ENCODE measurements around the gene SELENOV. TPM values are rescaled to one million over a fixed set of nuclear protein-coding genes. Genes with fewer than 3 reads are reported as not detected.
"Not testable (repeated sequence)": the region's sequence is repeated elsewhere in the genome, so short reads cannot be mapped to it uniquely, and the experiment has no call there.

Gene SELENOV
- total RNA-seq, 3 donors from 2014 or later = not detected

GRCh38 chr19:39474139-39474620 is 40.8 kb upstream of the SELENOV start:
- H3K4me1 ChIP-seq = no peaks in the 10 kb centered on the region
- TF ChIP-seq CTCF (IDR thresholded peaks at IDR 0.05) (peak in 2 of 3 donors; percentile 55 to 63), POLR2A (IDR thresholded peaks at IDR 0.05) (no peak)
- H3K27ac ChIP-seq = no peak overlapping the region

GRCh38 chr19:39475748-39476147 is 39.2 kb upstream of the SELENOV start:
- intact Hi-C loops (cut with DNase I; ENCODE audit: low total_unique reads) = loop anchor here (1.0 kb wide), 1 partner anchor 39 kb away; no protein-coding TSS in a partner anchor
- TF ChIP-seq CTCF (IDR thresholded peaks at IDR 0.05) (no peak), POLR2AphosphoS5 (IDR thresholded peaks at IDR 0.05) (no peak), POLR2A (IDR thresholded peaks at IDR 0.05) (no peak)
- H3K4me3 ChIP-seq = no peak overlapping the region
- no peak overlapping the region for H3K27ac ChIP-seq
- H3K9me3 ChIP-seq = no peaks in the 10 kb centered on the region
- no peak for DNase-seq (ENCODE audit: low spot score in 2 of 2)
- no peaks in the 10 kb centered on the region for H3K4me1 ChIP-seq
- H3K27me3 ChIP-seq = no peaks in the 10 kb centered on the region
- H3K36me3 ChIP-seq = peaks cover 4% of the 10 kb centered on the region

More at GRCh38 chr19:39474139-39474620, 40.8 kb upstream of the SELENOV start:
- H3K4me3 ChIP-seq = no peak overlapping the region
- H3K36me3 ChIP-seq = peaks cover 12% of the 10 kb centered on the region
- DNase-seq (ENCODE audit: low spot score in 2 of 2) = no peak
- intact Hi-C loops (cut with DNase I; ENCODE audit: low total_unique reads) = no loop called here
- H3K27me3 ChIP-seq = no peaks in the 10 kb centered on the region
- no peaks in the 10 kb centered on the region for H3K9me3 ChIP-seq

DNA sequence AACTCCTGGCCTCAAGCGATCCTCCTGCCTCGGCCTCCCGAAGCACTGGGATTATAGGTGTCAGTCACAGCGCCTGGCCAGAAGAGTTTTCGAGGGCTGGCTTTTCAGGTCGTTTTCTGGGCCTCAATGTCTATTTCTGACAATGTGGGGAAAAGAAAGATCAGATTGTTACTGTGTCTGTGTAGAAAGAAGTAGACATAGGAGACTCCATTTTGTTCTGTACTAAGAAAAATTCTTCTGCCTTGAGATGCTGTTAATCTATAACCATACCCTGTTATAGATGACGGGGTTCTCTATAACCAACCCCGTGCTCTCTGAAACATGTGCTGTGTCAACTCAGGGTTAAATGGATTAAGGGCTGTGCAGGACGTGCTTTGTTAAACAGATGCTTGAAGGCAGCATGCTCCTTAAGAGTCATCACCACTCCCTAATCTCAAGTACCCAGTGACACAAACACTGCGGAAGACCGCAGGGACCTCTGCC is 35.6 kb upstream of the SELENOV start:
- intact Hi-C loops (cut with DNase I; ENCODE audit: low total_unique reads); H3K4me3 ChIP-seq; H3K27ac ChIP-seq; DNase-seq (ENCODE audit: low spot score in 2 of 2); H3K36me3 ChIP-seq; H3K4me1 ChIP-seq; H3K27me3 ChIP-seq; H3K9me3 ChIP-seq: not testable (repeated sequence)

DNA sequence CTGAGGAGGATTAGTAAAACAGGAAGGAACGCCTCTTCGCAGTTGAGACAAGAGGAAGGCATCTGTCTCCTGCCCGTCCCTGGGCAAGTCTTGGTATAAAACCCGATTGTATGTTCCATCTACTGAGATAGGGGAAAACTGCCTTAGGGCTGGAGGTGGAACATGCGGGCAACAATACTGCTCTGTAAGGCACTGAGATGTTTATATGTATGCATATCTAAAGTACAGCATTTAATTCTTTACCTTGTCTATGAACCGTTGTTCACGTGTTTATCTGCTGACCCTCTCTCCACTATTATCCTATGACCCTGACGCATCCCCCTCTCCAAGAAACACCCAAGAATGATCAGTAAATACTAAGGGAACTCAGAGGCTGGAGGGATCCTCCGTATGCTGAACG is 35.0 kb upstream of the SELENOV start:
- Histone ChIP-seq H3K36me3 (no peaks in the 10 kb centered on the region), H3K4me3 (peak overlapping the region; percentile 63 to 96 (median 92)), H3K4me1 (peaks cover 4 to 8% of the 10 kb centered on the region in 2 donors), H3K27ac (peak overlapping the region; percentile 86 to 88), H3K9me3 (no peaks in the 10 kb centered on the region), H3K27me3 (no peaks in the 10 kb centered on the region)
- DNase-seq (ENCODE audit: low spot score in 2 of 2) = no peak
- intact Hi-C loops (cut with DNase I; ENCODE audit: low total_unique reads) = loop anchor here (1.0 kb wide), 1 partner anchor 27 kb away; no protein-coding TSS in a partner anchor
- no peak for TF ChIP-seq POLR2AphosphoS5 (IDR thresholded peaks at IDR 0.05)
- no peak for TF ChIP-seq CTCF (IDR thresholded peaks at IDR 0.05)
- no peak for TF ChIP-seq POLR2A (IDR thresholded peaks at IDR 0.05)

DNA sequence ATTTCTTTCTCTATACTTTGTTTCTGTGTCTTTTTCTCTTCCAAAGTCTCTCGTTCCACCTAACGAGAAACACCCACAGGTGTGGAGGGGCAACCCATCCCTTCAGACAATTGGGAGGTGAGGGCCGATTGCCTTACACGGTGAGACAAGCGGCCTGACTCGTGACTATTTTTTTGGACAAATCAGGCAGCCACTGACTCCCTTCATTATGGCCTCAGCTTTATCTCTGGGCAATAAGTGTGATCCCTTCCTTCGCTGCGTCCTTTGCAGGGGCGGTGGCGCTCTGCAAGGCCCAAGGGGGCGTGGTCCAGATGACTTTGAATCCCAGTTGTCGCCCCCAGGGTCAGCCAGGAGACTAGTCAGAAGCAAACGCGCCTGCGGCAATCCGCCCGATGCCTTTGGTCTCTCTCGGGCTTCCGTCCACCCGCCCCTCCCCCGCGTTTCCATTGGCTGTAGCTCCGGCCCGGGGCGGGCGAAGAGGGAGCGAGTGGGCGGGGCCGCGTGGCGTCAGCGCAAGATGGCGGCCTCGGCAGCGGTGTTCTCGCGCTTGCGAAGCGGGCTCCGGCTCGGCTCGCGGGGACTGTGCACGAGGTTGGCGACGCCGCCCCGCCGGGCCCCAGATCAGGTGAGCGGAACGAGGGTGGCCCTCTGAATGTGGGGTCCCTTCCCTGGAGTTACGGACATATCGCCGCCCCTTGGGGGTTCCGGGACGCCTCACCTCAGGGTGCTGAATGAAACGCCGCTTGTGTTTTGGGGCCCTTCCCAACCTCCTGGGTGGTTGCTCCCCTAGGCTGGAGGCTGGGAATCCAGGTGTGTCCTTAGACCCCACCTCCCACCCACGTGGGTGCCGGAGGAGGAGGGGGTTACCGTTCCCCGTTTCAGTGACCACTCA is 34.4 kb upstream of the SELENOV start, which contains the start of gene TIMM50:
Gene TIMM50 (plus strand): TSS at position 502 of the 892 bp plus-strand sequence. CDS start 16 bp downstream, at position 518.
- H3K4me1 ChIP-seq = peaks cover 4 to 8% of the 10 kb centered on the region in 2 donors
- H3K4me3 ChIP-seq = peak within 1 kb of the TSS; percentile 63 to 96 (median 92)
- intact Hi-C loops (cut with DNase I; ENCODE audit: low total_unique reads) = loop anchor here (1.0 kb wide), 1 partner anchor 27 kb away; no protein-coding TSS in a partner anchor
- H3K9me3 ChIP-seq = no peaks in the 10 kb centered on the region
- peak; percentile 94 to 98 for DNase-seq (ENCODE audit: low spot score in 2 of 2)
- TF ChIP-seq POLR2A (IDR thresholded peaks at IDR 0.05) = peak; percentile 24
- peak; percentile 72 to 90 (median 81) for TF ChIP-seq POLR2AphosphoS5 (IDR thresholded peaks at IDR 0.05)
- TF ChIP-seq CTCF (IDR thresholded peaks at IDR 0.05) = peak in 1 of 3 donors; percentile 11
- H3K27me3 ChIP-seq = no peaks in the 10 kb centered on the region
- peak within 1 kb of the TSS; percentile 86 to 88 for H3K27ac ChIP-seq
- no peaks in the 10 kb centered on the region for H3K36me3 ChIP-seq

Measured in breast epithelium (tissue), 4 donors.